ENCODE data around the gene MIXL1. TPM values are rescaled to one million over a fixed set of nuclear protein-coding genes. Genes with fewer than 3 reads are reported as not detected.

The MIXL1 gene
- total RNA-seq, 1 experiment from 2014 or later, result 4.7 TPM

- Histone ChIP-seq H2BK5ac (ENCODE audit: insufficient read length, low read length) (no peak overlapping the region), H2AK5ac (ENCODE audit: insufficient read length, low read length) (no peak overlapping the region)
- no CpG with 5 or more reads among the region's 5 CpGs for WGBS (ENCODE audit: extremely low coverage, insufficient read length, low lambda C conversion rate)
These were observed 16.4 kb upstream of the MIXL1 start for GRCh38 chr1:226207048-226207447.

More at GRCh38 chr1:226207048-226207447, 16.4 kb upstream of the MIXL1 start:
- Mint-ChIP-seq H3K9me3 (no peaks in the 10 kb centered on the region), H3K27ac (no peak overlapping the region), H3K27me3 (ENCODE audit: low read depth) (peaks cover 26% of the 10 kb centered on the region), H3K36me3 (ENCODE audit: insufficient read depth in 1 of 3, low read depth in 3 of 3) (no peaks in the 10 kb centered on the region), H3K4me1 (peaks cover 29 to 37% of the 10 kb centered on the region in 2 experiments), H3K4me3 (no peak overlapping the region)
- H3K23ac ChIP-seq (ENCODE audit: insufficient read length, low read depth, low read length), result no peak overlapping the region
- H3K27me3 ChIP-seq (ENCODE audit: insufficient read depth, low read length), result no peaks in the 10 kb centered on the region; the same call in 1 of the 2 replicates
- H2BK15ac ChIP-seq (ENCODE audit: low read depth, low read length), result no peak overlapping the region
- no peak overlapping the region for H2AFZ ChIP-seq (ENCODE audit: low read length)
- H3K4ac ChIP-seq (ENCODE audit: low read depth, low read length), result no peak overlapping the region
- H3K4me2 ChIP-seq (ENCODE audit: insufficient read depth, insufficient read length, low read length), result no peak overlapping the region
- H3K9ac ChIP-seq (ENCODE audit: extremely low read depth, insufficient read length, low read length), result no peak overlapping the region
- no peaks in the 10 kb centered on the region for H3K79me1 ChIP-seq (ENCODE audit: insufficient read depth, low read depth, low read length, poor library complexity, severe bottlenecking)
- no peak for DNase-seq
- H2BK12ac ChIP-seq (ENCODE audit: insufficient read length, low read depth, low read length), result no peak overlapping the region
- no peak for TF ChIP-seq CTCF (conservative IDR thresholded peaks at IDR 0.05)
- H2BK120ac ChIP-seq (ENCODE audit: low read depth, low read length, poor library complexity, severe bottlenecking), result no peak overlapping the region
- H2BK20ac ChIP-seq (ENCODE audit: low read depth, low read length, poor library complexity, severe bottlenecking), result no peak overlapping the region
- H4K5ac ChIP-seq (ENCODE audit: insufficient read length, low read depth, low read length), result no peak overlapping the region
- no peak overlapping the region for H3K27ac ChIP-seq (ENCODE audit: insufficient read length, low read depth, low read length)
- H3K14ac ChIP-seq (ENCODE audit: insufficient read depth, low read length), result no peak overlapping the region
- peaks cover 10% of the 10 kb centered on the region; the same call in 1 of the 2 replicates for H3K4me1 ChIP-seq (ENCODE audit: insufficient read depth, low read length)
- H3K9me3 ChIP-seq (ENCODE audit: control insufficient read depth, low read depth, low read length), result no peaks in the 10 kb centered on the region
- H3K23me2 ChIP-seq (ENCODE audit: insufficient read length, low read depth, low read length, poor library complexity, severe bottlenecking), result no peaks in the 10 kb centered on the region
- no peak overlapping the region for H4K8ac ChIP-seq (replicated peaks; ENCODE audit: insufficient read length, low read depth, low read length)
- H3K18ac ChIP-seq (ENCODE audit: insufficient read length, low read depth, low read length), result peak overlapping the region; percentile 34
- H3K56ac ChIP-seq (ENCODE audit: insufficient read length, low read depth, low read length), result no peak overlapping the region
- no peaks in the 10 kb centered on the region for H4K20me1 ChIP-seq (ENCODE audit: control insufficient read depth, insufficient read depth, insufficient read length)
- no peak overlapping the region for H3T11ph ChIP-seq (ENCODE audit: low read length)
- no peak overlapping the region for H4K91ac ChIP-seq (ENCODE audit: insufficient read length, low read depth, low read length)
- no peaks in the 10 kb centered on the region for H3K79me2 ChIP-seq (ENCODE audit: insufficient read depth, low read length)
